HepG2 (cell line): ENCODE measurements around the gene FAIM2. TPM values are rescaled to one million over a fixed set of nuclear protein-coding genes. Genes with fewer than 3 reads are reported as not detected.
A peak's percentile ranks its signal among the peaks of the same experiment; 100 is the strongest.

ENCODE experiments used
- ATAC-seq: fragments of 200-7000 bp; cut with Tn5 transposase; 3 replicates; pipeline ENCODE4 v1.9.1; 2020; ENCODE audit warnings: mild to moderate bottlenecking, moderate library complexity
- BruUV-seq: library from RNA; stranded (reverse); fragments of 400-500 nt; replicated peaks from 2 replicates; lab custom pipeline; 2021; lab: Mats Ljungman, UMichigan
- CTCF ChIA-PET: fragments of 300-600 bp; formaldehyde crosslinking; extraction: SDS; loops from one replicate; lab custom pipeline; 2021; ENCODE audit warnings: low total read pairs, inconsistent platforms, low intra/inter-chr PET ratio; lab: Yijun Ruan, JAX
- POLR2A ChIA-PET: fragments of 350-600 bp; sonication (Branson Sonifier 250); formaldehyde crosslinking; loops from one replicate; lab custom pipeline; 2020; ENCODE audit warnings: antibody characterized with exemption, inconsistent platforms; lab: Yijun Ruan, JAX
- DNase-seq: peaks from one replicate; pipeline ENCODE4 v3.0.0-alpha.2; 2015; ENCODE audit warnings: low spot score
- FAIRE-seq: peaks from 3 replicates; lab custom pipeline; 2011; peaks lifted over from hg19 to GRCh38; lab: Jason Lieb, UNC
- H2AFZ ChIP-seq: one replicate; pipeline ENCODE4 v1.6.1; 2011; ENCODE audit warnings: low read length, inconsistent platforms
- H3K27ac ChIP-seq: fragments of 300-600 bp; 3 replicates; pipeline ENCODE4 v1.8.0; 2011; ENCODE audit warnings: mixed run types, mild to moderate bottlenecking, mixed read lengths, low read length, inconsistent platforms; ENCODE audit not compliant: insufficient read depth; ENCODE audit errors: extremely low read length
- H3K27me3 ChIP-seq, 2 experiments: fragments of 200-600 bp in 1 of 2; 2 replicates in 1 of 2; 3 replicates in 1 of 2; pipeline versions ENCODE4 v1.6.0 to v1.8.0; 2011; ENCODE audit warnings: low read length in 2 of 2, mild to moderate bottlenecking in 2 of 2, moderate library complexity in 2 of 2, inconsistent platforms in 1 of 2; ENCODE audit not compliant: insufficient read depth in 2 of 2, control insufficient read depth in 1 of 2
- H3K36me3 ChIP-seq, 2 experiments: fragments of 200-600 bp in 1 of 2; replicated peaks in 1 of 2; 2 replicates in 1 of 2; 3 replicates in 1 of 2; pipeline versions ENCODE4 v1.5.1 to v1.8.0; 2011; ENCODE audit warnings: low read length in 2 of 2, inconsistent platforms in 1 of 2; ENCODE audit not compliant: insufficient read depth in 2 of 2, control insufficient read depth in 1 of 2
- H3K4me1 ChIP-seq: 2 replicates; pipeline ENCODE4 v1.5.1; 2012; ENCODE audit warnings: low read length, inconsistent platforms; ENCODE audit not compliant: insufficient read depth
- H3K4me2 ChIP-seq: 2 replicates; pipeline ENCODE4 v1.6.0; 2011; ENCODE audit warnings: low read depth, low read length, inconsistent platforms
- H3K4me3 ChIP-seq, 3 experiments: fragments of 200-600 bp in 1 of 3; sonication (generic), shearing (Covaris generic) in 1 of 3; replicated peaks in 1 of 3; 2 replicates each; pipeline ENCODE4 v1.5.1; 2011 to 2016; ENCODE audit warnings: low read length in 3 of 3, inconsistent platforms in 2 of 3, low read depth in 2 of 3, mild to moderate bottlenecking in 2 of 3, control low read depth in 1 of 3, mixed read lengths in 1 of 3; ENCODE audit not compliant: insufficient read depth in 1 of 3
- H3K79me2 ChIP-seq: one replicate; pipeline ENCODE4 v1.6.1; 2011; ENCODE audit warnings: low read length, inconsistent platforms; ENCODE audit not compliant: insufficient read depth
- H3K9ac ChIP-seq: 2 replicates; pipeline ENCODE4 v1.6.0; 2011; ENCODE audit warnings: mild to moderate bottlenecking, low read depth, low read length, inconsistent platforms; ENCODE audit not compliant: insufficient read depth
- H3K9me3 ChIP-seq: 2 replicates; pipeline ENCODE4 v1.5.1; 2012; ENCODE audit warnings: mild to moderate bottlenecking, low read length
- H4K20me1 ChIP-seq: 2 replicates; pipeline ENCODE4 v1.6.0; 2011; ENCODE audit warnings: inconsistent platforms, mild to moderate bottlenecking, low read length, moderate library complexity; ENCODE audit not compliant: insufficient read depth
- ATF1 ChIP-seq: IDR thresholded peaks from 2 replicates; pipeline ENCODE4 v1.6.1; 2016; ENCODE audit warnings: mild to moderate bottlenecking, control low read depth
- ATRX ChIP-seq: sonication (generic); formaldehyde crosslinking; IDR thresholded peaks from 2 replicates; pipeline ENCODE4 v1.4.0; 2020; ENCODE audit warnings: missing genetic modification reagents, borderline replicate concordance
- CENPX ChIP-seq: sonication (generic); formaldehyde crosslinking; IDR thresholded peaks from 2 replicates; pipeline ENCODE4 v1.9.0; 2021; ENCODE audit warnings: mild to moderate bottlenecking, missing genetic modification reagents, moderate library complexity
- CHD4 ChIP-seq: fragments of 200-600 bp; sonication (generic); IDR thresholded peaks from 2 replicates; pipeline ENCODE4 v1.7.0; 2017; ENCODE audit warnings: mild to moderate bottlenecking, low read length, borderline replicate concordance
- EZH2 ChIP-seq: conservative IDR thresholded peaks from 2 replicates; pipeline ENCODE4 v1.6.1; 2012; ENCODE audit warnings: mild to moderate bottlenecking, low read depth, low read length, moderate library complexity
- GFI1 ChIP-seq: sonication (generic); formaldehyde crosslinking; IDR thresholded peaks from 2 replicates; pipeline ENCODE4 v1.5.0; 2020; ENCODE audit warnings: missing genetic modification reagents, mild to moderate bottlenecking, borderline replicate concordance
- PCBP1 ChIP-seq: fragments of 200-400 bp; formaldehyde crosslinking; IDR thresholded peaks from 2 replicates; pipeline ENCODE4 v1.6.1; 2017; ENCODE audit warnings: mild to moderate bottlenecking, low read depth, low read length, borderline replicate concordance
- PHF5A ChIP-seq: IDR thresholded peaks from one replicate; pipeline ENCODE4 v1.6.1; 2018; ENCODE audit warnings: low read depth, missing genetic modification reagents; ENCODE audit not compliant: unreplicated experiment
- RFX3 ChIP-seq: IDR thresholded peaks from 2 replicates; pipeline ENCODE4 v1.6.1; 2016; ENCODE audit warnings: missing biosample characterization, missing genetic modification reagents
- SOX13 ChIP-seq, 3 experiments: fragments of 450-650 bp in 1 of 3; sonication (generic) in 1 of 3; formaldehyde crosslinking in 1 of 3; IDR thresholded peaks in 2 of 3; conservative IDR thresholded peaks in 1 of 3; 2 replicates each; pipeline versions ENCODE4 v1.5.0 to v1.6.1; 2016 to 2020; ENCODE audit warnings: antibody characterized with exemption in 1 of 3, mild to moderate bottlenecking in 1 of 3, missing compliant biosample characterization in 1 of 3, missing genetic modification reagents in 1 of 3, moderate library complexity in 1 of 3
- TEAD3 ChIP-seq: optimal IDR thresholded peaks from 2 replicates; pipeline ENCODE3; 2016; ENCODE audit warnings: borderline replicate concordance
- U2AF2 ChIP-seq: fragments of 200-400 bp; formaldehyde crosslinking; IDR thresholded peaks from 2 replicates; pipeline ENCODE4 v1.6.1; 2017; ENCODE audit warnings: low read depth, mild to moderate bottlenecking, low read length
- ZBTB8A ChIP-seq: sonication (generic); formaldehyde crosslinking; IDR thresholded peaks from 2 replicates; pipeline ENCODE4 v1.4.0; 2020; ENCODE audit warnings: mild to moderate bottlenecking, low read depth, missing genetic modification reagents, borderline replicate concordance
- ZNF274 ChIP-seq: sonication (generic); formaldehyde crosslinking; IDR thresholded peaks from 2 replicates; pipeline ENCODE4 v1.5.1; 2020; ENCODE audit warnings: mild to moderate bottlenecking, missing genetic modification reagents
- ZNF30 ChIP-seq: sonication (generic); formaldehyde crosslinking; IDR thresholded peaks from 2 replicates; pipeline ENCODE4 v1.5.0; 2020; ENCODE audit warnings: mild to moderate bottlenecking, missing genetic modification reagents
- ZNF550 ChIP-seq: sonication (generic); formaldehyde crosslinking; IDR thresholded peaks from 2 replicates; pipeline ENCODE4 v1.4.0; 2020; ENCODE audit warnings: mild to moderate bottlenecking, missing genetic modification reagents, borderline replicate concordance
- ZNF660 ChIP-seq: sonication (generic); formaldehyde crosslinking; IDR thresholded peaks from 2 replicates; pipeline ENCODE4 v1.5.1; 2020; ENCODE audit warnings: mild to moderate bottlenecking, low read depth, missing genetic modification reagents, borderline replicate concordance
- ZNF709 ChIP-seq: sonication (generic); formaldehyde crosslinking; IDR thresholded peaks from 2 replicates; pipeline ENCODE4 v1.5.0; 2020; ENCODE audit warnings: mild to moderate bottlenecking, missing genetic modification reagents
- WGBS: methylation state at CpG from one replicate; pipeline ENCODE4 v1.1.6; 2017; ENCODE audit warnings: low lambda C conversion rate; 5-methylcytosine and 5-hydroxymethylcytosine counted together
- in situ Hi-C: cut with HindIII; loops from 2 replicates; pipeline ENCODE4 v1.10.0; 2017; ENCODE audit warnings: low pct_unique_long_range_greater_than_20kb; ENCODE audit not compliant: extremely low pct_ligation_motif_present
- intact Hi-C: fragments of 100-400 bp; cut with micrococcal nuclease; formaldehyde crosslinking; loops from one replicate; pipeline ENCODE4 v1.10.0; 2022; ENCODE audit not compliant: unreplicated experiment
- polyA plus RNA-seq, 8 experiments: library from polyadenylated mRNA; depleted of rRNA in 3 of 8; stranded (reverse) in 7 of 8; unstranded in 1 of 8; fragments of >200 nt; fragmentation: Illumina TruSeq in 4 of 8; extraction: Trizol in 4 of 8; gene quantifications; 2 replicates each; pipeline versions ENCODE4 v1.2.1 to v1.2.3, GENCODE V29; 2011 to 2016; ENCODE audit warnings: low read depth in 4 of 8, missing spikeins in 1 of 8, mixed read lengths in 1 of 8; ENCODE audit not compliant: insufficient read depth in 1 of 8
- total RNA-seq, 5 experiments: library from RNA; depleted of rRNA; stranded (reverse); fragments of >200 nt; fragmentation: Illumina TruSeq; extraction: Trizol; gene quantifications; 2 replicates each; pipeline ENCODE4 v1.2.3, GENCODE V29; 2016; ENCODE audit warnings: low read depth in 1 of 5
- TF ChIP-seq, protein P1 (sequence below): fragments of 450-650 bp; IDR thresholded peaks from 2 replicates; pipeline ENCODE4 v1.6.1; 2017; ENCODE audit warnings: mild to moderate bottlenecking

Gene FAIM2
- total and polyA plus RNA-seq, 2 of the 13 experiments (the other 11 are each of a cell fraction or from before 2014, with no cell fraction given) = not detected

DNA sequence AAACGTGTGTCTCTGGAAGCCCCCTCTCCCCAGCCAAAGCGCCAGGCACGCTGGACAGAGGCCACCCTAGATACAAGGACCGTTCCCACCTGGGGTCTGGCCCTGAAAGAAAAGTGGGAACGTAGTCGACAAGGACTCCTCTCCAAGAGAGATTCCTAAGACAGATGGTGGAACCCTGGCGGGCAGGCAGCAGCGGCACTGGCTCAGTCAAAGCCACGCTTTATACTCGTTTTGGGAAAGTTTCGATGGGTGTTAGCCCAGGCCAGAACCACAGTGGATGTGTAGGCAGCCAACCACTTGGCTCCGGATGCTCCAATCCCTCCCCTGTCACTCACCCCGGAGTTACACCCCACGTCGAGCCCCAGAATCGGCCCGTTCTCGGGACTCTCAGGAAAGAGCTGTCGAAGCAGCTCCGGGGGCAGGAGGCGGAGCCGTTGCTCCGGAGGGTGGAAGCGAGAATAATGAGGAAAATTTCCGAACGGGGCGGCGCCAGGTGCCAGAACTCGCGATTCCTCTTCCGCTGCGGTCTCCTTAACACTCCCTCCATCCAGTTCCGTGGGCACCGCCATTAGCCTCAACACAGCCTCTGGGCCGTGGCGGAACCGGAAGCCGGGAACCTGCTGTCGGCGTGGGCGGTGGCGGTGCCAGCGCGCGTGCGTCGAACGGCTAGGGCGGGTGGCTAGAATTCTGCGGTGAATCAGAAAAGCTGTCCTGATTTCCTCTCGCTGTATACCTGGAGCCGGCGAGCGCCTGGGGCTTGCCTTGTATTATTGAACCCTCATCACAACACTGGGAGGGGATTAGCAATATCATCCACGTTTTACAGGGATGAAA, 61.0 kb downstream of the FAIM2 start, which contains the start of gene BCDIN3D:
Gene BCDIN3D (minus strand): TSS at position 588 of the 834 bp plus-strand sequence. CDS start 19 bp downstream, at position 569.
- Histone ChIP-seq H3K27ac (peak within 1 kb of the TSS; percentile 92), H3K79me2 (peaks cover 7% of the 10 kb centered on the region), H2AFZ (peak within 1 kb of the TSS; percentile 84), H4K20me1 (no peaks in the 10 kb centered on the region), H3K4me2 (peak within 1 kb of the TSS; percentile 96), H3K4me3 (peak within 1 kb of the TSS; percentile 94 to 99 (median 97)), H3K4me1 (peaks cover 19% of the 10 kb centered on the region), H3K27me3 (peaks cover 0 to 3% of the 10 kb centered on the region in 2 experiments; a peak in 1 of 5 replicates), H3K36me3 (no peaks in the 10 kb centered on the region), H3K9ac (peak within 1 kb of the TSS; percentile 93), H3K9me3 (no peaks in the 10 kb centered on the region)
- ChIA-PET POLR2A (interaction anchor here (0.7 to 2.1 kb wide), 16 partner anchors 9 to 578 kb away, joined by 3 to 39 read pairs (median 4); partner anchors contain the start of genes NCKAP5L, PRPF40B and TMBIM6), CTCF (no interaction called here)
- FAIRE-seq = peak; percentile 74
- DNase-seq = peak; percentile 83
- in situ Hi-C loops (no loop called here), intact Hi-C loops (no loop called here)
- peak; percentile 97 for ATAC-seq
- BruUV-seq = TSS peak; percentile 90
- 0% methylated on average over 5 of the region's 55 CpGs for WGBS
- no peak for TF ChIP-seq ZNF660 (CRISPR knock-in tag)
- no peak for TF ChIP-seq ATF1
- TF ChIP-seq ZNF550 = no peak
- no peak for TF ChIP-seq U2AF2
- TF ChIP-seq ZNF30 (CRISPR knock-in tag) = no peak
- no peak for TF ChIP-seq ZBTB8A (CRISPR knock-in tag)
- peak; percentile 29; the same call in 1 of the 2 replicates for TF ChIP-seq ZNF274 (CRISPR knock-in tag)
- no peak for TF ChIP-seq TEAD3 (CRISPR knock-in tag)
- TF ChIP-seq, protein P1, sequence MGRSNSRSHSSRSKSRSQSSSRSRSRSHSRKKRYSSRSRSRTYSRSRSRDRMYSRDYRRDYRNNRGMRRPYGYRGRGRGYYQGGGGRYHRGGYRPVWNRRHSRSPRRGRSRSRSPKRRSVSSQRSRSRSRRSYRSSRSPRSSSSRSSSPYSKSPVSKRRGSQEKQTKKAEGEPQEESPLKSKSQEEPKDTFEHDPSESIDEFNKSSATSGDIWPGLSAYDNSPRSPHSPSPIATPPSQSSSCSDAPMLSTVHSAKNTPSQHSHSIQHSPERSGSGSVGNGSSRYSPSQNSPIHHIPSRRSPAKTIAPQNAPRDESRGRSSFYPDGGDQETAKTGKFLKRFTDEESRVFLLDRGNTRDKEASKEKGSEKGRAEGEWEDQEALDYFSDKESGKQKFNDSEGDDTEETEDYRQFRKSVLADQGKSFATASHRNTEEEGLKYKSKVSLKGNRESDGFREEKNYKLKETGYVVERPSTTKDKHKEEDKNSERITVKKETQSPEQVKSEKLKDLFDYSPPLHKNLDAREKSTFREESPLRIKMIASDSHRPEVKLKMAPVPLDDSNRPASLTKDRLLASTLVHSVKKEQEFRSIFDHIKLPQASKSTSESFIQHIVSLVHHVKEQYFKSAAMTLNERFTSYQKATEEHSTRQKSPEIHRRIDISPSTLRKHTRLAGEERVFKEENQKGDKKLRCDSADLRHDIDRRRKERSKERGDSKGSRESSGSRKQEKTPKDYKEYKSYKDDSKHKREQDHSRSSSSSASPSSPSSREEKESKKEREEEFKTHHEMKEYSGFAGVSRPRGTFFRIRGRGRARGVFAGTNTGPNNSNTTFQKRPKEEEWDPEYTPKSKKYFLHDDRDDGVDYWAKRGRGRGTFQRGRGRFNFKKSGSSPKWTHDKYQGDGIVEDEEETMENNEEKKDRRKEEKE = no peak
- no peak for TF ChIP-seq CENPX (CRISPR knock-in tag)
- no peak for TF ChIP-seq SOX13 (IDR thresholded peaks at IDR 0.05)
- TF ChIP-seq SOX13 (CRISPR knock-in tag; conservative IDR thresholded peaks at IDR 0.05 in 1 of 2, IDR thresholded peaks at IDR 0.05 in 1 of 2) = 0 out of 4 replicates have a peak, but pooled peaks of 1 of the 2 experiments have one; percentile 47
- no peak for TF ChIP-seq PHF5A (CRISPR knock-in tag)
- no peak for TF ChIP-seq PCBP1
- TF ChIP-seq RFX3 (CRISPR knock-in tag) = no peak
- TF ChIP-seq CHD4 = no peak
- TF ChIP-seq ZNF709 (CRISPR knock-in tag) = peak; percentile 28; the same call in 1 of the 2 replicates
- TF ChIP-seq EZH2 = no peak
- TF ChIP-seq ATRX (CRISPR knock-in tag) = no peak
- peak; percentile 75 for TF ChIP-seq GFI1 (CRISPR knock-in tag)
